GM19468 (cell line): Measurements from ENCODE around the gene TSPAN5.
"Not testable (repeated sequence)": the region's sequence is repeated elsewhere in the genome, so short reads cannot be mapped to it uniquely, and the experiment has no call there.

Experiments used
- ATAC-seq: cut with Tn5 transposase; IDR thresholded peaks from one replicate; pipeline ENCODE4 v1.9.1; 2021; ENCODE audit warnings: mild to moderate bottlenecking, moderate library complexity, moderate number of reproducible peaks; ENCODE audit not compliant: unreplicated experiment; ENCODE audit errors: extremely low read depth

TSPAN5 gene

GRCh38 chr4:98566361-98567008 lies 91.9 kb downstream of the TSPAN5 start:
- ATAC-seq = no peak

- no peak for ATAC-seq
Measured at GRCh38 chr4:98565681-98566301, 92.6 kb downstream of the TSPAN5 start.

- ATAC-seq = no peak
Measured at GRCh38 chr4:98564852-98565251, 93.6 kb downstream of the TSPAN5 start.

- no peak for ATAC-seq
Measured at GRCh38 chr4:98560321-98560720, 98.1 kb downstream of the TSPAN5 start.

- no peak for ATAC-seq
Measured at GRCh38 chr4:98558471-98559169, 99.8 kb downstream of the TSPAN5 start.

GRCh38 chr4:98557194-98557892 lies 101.1 kb downstream of the TSPAN5 start:
- no peak for ATAC-seq

- ATAC-seq = no peak
Measured at GRCh38 chr4:98556451-98556850, 102.0 kb downstream of the TSPAN5 start.

- ATAC-seq = no peak
Measured at GRCh38 chr4:98555798-98556445, 102.5 kb downstream of the TSPAN5 start.

- ATAC-seq = no peak
Measured at GRCh38 chr4:98546910-98547594, 111.4 kb downstream of the TSPAN5 start.

- no peak for ATAC-seq
Measured at GRCh38 chr4:98544818-98545414, 113.5 kb downstream of the TSPAN5 start.

- no peak for ATAC-seq
Measured at GRCh38 chr4:98544141-98544817, 114.1 kb downstream of the TSPAN5 start.

- no peak for ATAC-seq
Measured at GRCh38 chr4:98542011-98542410, 116.4 kb downstream of the TSPAN5 start.

GRCh38 chr4:98540803-98541202 lies 117.6 kb downstream of the TSPAN5 start:
- ATAC-seq = no peak

GRCh38 chr4:98539741-98540140 lies 118.7 kb downstream of the TSPAN5 start:
- no peak for ATAC-seq

- ATAC-seq = no peak
Measured at GRCh38 chr4:98539299-98539698, 119.1 kb downstream of the TSPAN5 start.

- ATAC-seq = no peak
Measured at GRCh38 chr4:98536631-98537030, 121.8 kb downstream of the TSPAN5 start.

- ATAC-seq = not testable (repeated sequence)
Measured at GRCh38 chr4:98534146-98534545, 124.3 kb downstream of the TSPAN5 start.

GRCh38 chr4:98530572-98530971 lies 127.8 kb downstream of the TSPAN5 start:
- no peak for ATAC-seq
